GM12878 (cell line): ENCODE data around the gene SNX19. TPM values are rescaled to one million over a fixed set of nuclear protein-coding genes. Genes with fewer than 3 reads are reported as not detected.

ENCODE experiments used
- ATAC-seq: fragments of 200-7000 bp; cut with Tn5 transposase; 3 replicates; pipeline ENCODE4 v1.9.1; 2020; ENCODE audit warnings: mild to moderate bottlenecking, moderate library complexity
- BruUV-seq: library from RNA; stranded (reverse); fragments of 400-500 nt; replicated peaks from 2 replicates; lab custom pipeline; 2021; lab: Mats Ljungman, UMichigan
- CTCF ChIA-PET: fragments of 300-600 bp; sonication (Branson Sonifier 250); formaldehyde crosslinking; extraction: SDS; loops from one replicate; lab custom pipeline; 2021; ENCODE audit warnings: inconsistent platforms; lab: Yijun Ruan, JAX
- POLR2A ChIA-PET: fragments of 350-600 bp; formaldehyde crosslinking; extraction: SDS; loops from one replicate; lab custom pipeline; 2021; ENCODE audit warnings: inconsistent platforms; lab: Charles Lee
- RAD21 ChIA-PET: fragments of 300-600 bp; sonication (Branson Sonifier 250); formaldehyde crosslinking; loops from one replicate; lab custom pipeline; 2023; ENCODE audit warnings: antibody characterized with exemption; ENCODE audit not compliant: unreplicated experiment; lab: Charles Lee
- SMC1A ChIA-PET: fragments of 300-600 bp; sonication (Branson Sonifier 250); formaldehyde crosslinking; loops from one replicate; lab custom pipeline; 2023; ENCODE audit not compliant: unreplicated experiment, uncharacterized antibody; lab: Charles Lee
- DNase-seq: peaks from one replicate; pipeline ENCODE4 v3.0.0-alpha.2; 2011; ENCODE audit warnings: low read depth, low spot score
- FAIRE-seq: peaks from 3 replicates; lab custom pipeline; 2011; peaks lifted over from hg19 to GRCh38; lab: Jason Lieb, UNC
- H2AFZ ChIP-seq: 2 replicates; pipeline ENCODE4 v1.6.0; 2011; ENCODE audit warnings: low read depth, low read length, control low read depth; ENCODE audit not compliant: control insufficient read depth
- H3K27ac ChIP-seq: 2 replicates; pipeline ENCODE4 v1.5.1; 2011; ENCODE audit warnings: control low read depth; ENCODE audit not compliant: control insufficient read depth, insufficient read depth
- H3K27me3 ChIP-seq, 2 experiments: replicated peaks in 1 of 2; 2 replicates each; pipeline versions ENCODE4 v1.6.0 to v1.6.1; 2011; ENCODE audit warnings: low read length in 1 of 2; ENCODE audit not compliant: control insufficient read depth in 2 of 2, insufficient read depth in 2 of 2
- H3K36me3 ChIP-seq, 2 experiments: 2 replicates each; pipeline ENCODE4 v1.5.1; 2011; ENCODE audit warnings: low read length in 1 of 2; ENCODE audit not compliant: control insufficient read depth in 2 of 2, insufficient read depth in 2 of 2
- H3K4me1 ChIP-seq: 2 replicates; pipeline ENCODE4 v1.6.1; 2011; ENCODE audit warnings: mild to moderate bottlenecking, low read length, moderate library complexity, mixed read lengths; ENCODE audit not compliant: control insufficient read depth, insufficient read depth
- H3K4me2 ChIP-seq: 2 replicates; pipeline ENCODE4 v1.6.0; 2011; ENCODE audit warnings: control low read depth; ENCODE audit not compliant: control insufficient read depth, insufficient read depth
- H3K4me3 ChIP-seq: fragments of 200-600 bp; sonication (generic); 2 replicates; pipeline ENCODE4 v1.5.1; 2016
- H3K79me2 ChIP-seq: 2 replicates; pipeline ENCODE4 v1.6.0; 2011; ENCODE audit warnings: low read length; ENCODE audit not compliant: control insufficient read depth, insufficient read depth
- H3K9ac ChIP-seq: 2 replicates; pipeline ENCODE4 v1.8.0; 2011; ENCODE audit warnings: low read length, control low read depth, mixed read lengths; ENCODE audit not compliant: control insufficient read depth, insufficient read depth
- H3K9me3 ChIP-seq: replicated peaks from 3 replicates; pipeline ENCODE4 v1.5.1; 2011; ENCODE audit warnings: mild to moderate bottlenecking, low read length; ENCODE audit not compliant: control insufficient read depth, insufficient read depth
- H4K20me1 ChIP-seq: 2 replicates; pipeline ENCODE4 v1.6.0; 2011; ENCODE audit not compliant: control insufficient read depth, insufficient read depth
- FOXM1 ChIP-seq: IDR thresholded peaks from 2 replicates; pipeline ENCODE4 v1.6.1; 2012; ENCODE audit warnings: low read depth, mild to moderate bottlenecking, inconsistent platforms, low read length, moderate library complexity
- JUNB ChIP-seq: IDR thresholded peaks from 2 replicates; pipeline ENCODE4 v1.6.1; 2016; ENCODE audit warnings: antibody characterized with exemption, mild to moderate bottlenecking
- MXI1 ChIP-seq: fragments of 150-350 bp; IDR thresholded peaks from 2 replicates; pipeline ENCODE4 v1.6.1; 2011; ENCODE audit warnings: low read depth, mild to moderate bottlenecking, inconsistent platforms, low read length, improper control_type of control experiment
- NFIC ChIP-seq: IDR thresholded peaks from 2 replicates; pipeline ENCODE4 v1.6.1; 2012; ENCODE audit warnings: low read depth, mild to moderate bottlenecking, inconsistent platforms, low read length, moderate library complexity
- POLR2AphosphoS2 ChIP-seq: IDR thresholded peaks from 2 replicates; pipeline ENCODE4 v1.6.1; 2011; ENCODE audit warnings: low read depth, mild to moderate bottlenecking, low read length, improper control_type of control experiment, moderate library complexity
- RAD21 ChIP-seq: IDR thresholded peaks from 2 replicates; pipeline ENCODE4 v1.6.1; 2011; ENCODE audit warnings: mild to moderate bottlenecking, low read depth, low read length, moderate library complexity; ENCODE audit not compliant: insufficient read depth
- RUNX3 ChIP-seq: IDR thresholded peaks from 2 replicates; pipeline ENCODE4 v1.6.1; 2012; ENCODE audit warnings: low read length, inconsistent platforms
- WGBS: methylation state at CpG from one replicate; pipeline ENCODE4 v1.1.6; 2016; ENCODE audit warnings: low lambda C conversion rate; ENCODE audit not compliant: insufficient replicate concordance, insufficient coverage; ENCODE audit errors: missing lambda C conversion rate; 5-methylcytosine and 5-hydroxymethylcytosine counted together
- in situ Hi-C: fragments of 300-500 bp; cut with MboI; formaldehyde crosslinking; loops from 9 replicates; pipeline ENCODE4 v1.14.3; 2018; ENCODE audit warnings: mixed read lengths
- intact Hi-C: fragments of 100-400 bp; cut with micrococcal nuclease; formaldehyde crosslinking; loops from one replicate; pipeline ENCODE4 v1.14.2; 2022; ENCODE audit not compliant: unreplicated experiment
- polyA plus RNA-seq, 11 experiments: library from polyadenylated mRNA; depleted of rRNA in 4 of 11; unstranded in 6 of 11; stranded (reverse) in 5 of 11; fragments of >200 nt; fragmentation: Nextera tagmentation in 4 of 11; fragmentation: Illumina TruSeq in 1 of 11; extraction: Ambion mirVana in 4 of 11; extraction: Trizol in 1 of 11; gene quantifications; 1 replicate in 1 of 11; 2 replicates in 10 of 11; pipeline versions ENCODE4 v1.2.1 to v1.2.3, GENCODE V29; 2011 to 2016; ENCODE audit warnings: inconsistent platforms in 2 of 11, missing spikeins in 2 of 11, low read depth in 1 of 11
- total RNA-seq, 4 experiments: library from RNA; depleted of rRNA in 3 of 4; stranded (reverse); fragments of >200 nt in 3 of 4; fragmentation: Illumina TruSeq in 1 of 4; extraction: Trizol in 1 of 4; gene quantifications; 2 replicates each; pipeline versions ENCODE4 v1.2.1 to v1.2.3, GENCODE V29; 2013 to 2021
- TF ChIP-seq, protein P1 (sequence below): fragments of 450-650 bp; formaldehyde crosslinking; IDR thresholded peaks from 2 replicates; pipeline ENCODE4 v1.5.0; 2022; ENCODE audit warnings: mild to moderate bottlenecking, missing genetic modification characterization
- TF ChIP-seq, protein P2 (sequence below): fragments of 450-650 bp; IDR thresholded peaks from 2 replicates; pipeline ENCODE4 v1.6.1; 2017; ENCODE audit warnings: low read depth, mild to moderate bottlenecking, moderate library complexity

Gene SNX19
- total and polyA plus RNA-seq, 10 of the 15 experiments (the other 5 are each of a cell fraction or from before 2014, with no cell fraction given) = 3.0 to 46.9 (median 30.4) TPM

- TF ChIP-seq, protein P1, sequence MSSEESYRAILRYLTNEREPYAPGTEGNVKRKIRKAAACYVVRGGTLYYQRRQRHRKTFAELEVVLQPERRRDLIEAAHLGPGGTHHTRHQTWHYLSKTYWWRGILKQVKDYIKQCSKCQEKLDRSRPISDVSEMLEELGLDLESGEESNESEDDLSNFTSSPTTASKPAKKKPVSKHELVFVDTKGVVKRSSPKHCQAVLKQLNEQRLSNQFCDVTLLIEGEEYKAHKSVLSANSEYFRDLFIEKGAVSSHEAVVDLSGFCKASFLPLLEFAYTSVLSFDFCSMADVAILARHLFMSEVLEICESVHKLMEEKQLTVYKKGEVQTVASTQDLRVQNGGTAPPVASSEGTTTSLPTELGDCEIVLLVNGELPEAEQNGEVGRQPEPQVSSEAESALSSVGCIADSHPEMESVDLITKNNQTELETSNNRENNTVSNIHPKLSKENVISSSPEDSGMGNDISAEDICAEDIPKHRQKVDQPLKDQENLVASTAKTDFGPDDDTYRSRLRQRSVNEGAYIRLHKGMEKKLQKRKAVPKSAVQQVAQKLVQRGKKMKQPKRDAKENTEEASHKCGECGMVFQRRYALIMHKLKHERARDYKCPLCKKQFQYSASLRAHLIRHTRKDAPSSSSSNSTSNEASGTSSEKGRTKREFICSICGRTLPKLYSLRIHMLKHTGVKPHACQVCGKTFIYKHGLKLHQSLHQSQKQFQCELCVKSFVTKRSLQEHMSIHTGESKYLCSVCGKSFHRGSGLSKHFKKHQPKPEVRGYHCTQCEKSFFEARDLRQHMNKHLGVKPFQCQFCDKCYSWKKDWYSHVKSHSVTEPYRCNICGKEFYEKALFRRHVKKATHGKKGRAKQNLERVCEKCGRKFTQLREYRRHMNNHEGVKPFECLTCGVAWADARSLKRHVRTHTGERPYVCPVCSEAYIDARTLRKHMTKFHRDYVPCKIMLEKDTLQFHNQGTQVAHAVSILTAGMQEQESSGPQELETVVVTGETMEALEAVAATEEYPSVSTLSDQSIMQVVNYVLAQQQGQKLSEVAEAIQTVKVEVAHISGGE = no peak
- TF ChIP-seq RUNX3 = peak; percentile 34; the same call in 1 of the 2 replicates
- TF ChIP-seq MXI1 = no peak
- TF ChIP-seq POLR2AphosphoS2 = no peak
Observed at GRCh38 chr11:130882138-130882551, 34.1 kb downstream of the SNX19 start (continued).

GRCh38 chr11:130881475-130882137 is 34.7 kb downstream of the SNX19 start:
- Histone ChIP-seq H3K36me3 (peaks cover 4 to 29% of the 10 kb centered on the region in 2 experiments), H3K79me2 (no peaks in the 10 kb centered on the region), H4K20me1 (no peaks in the 10 kb centered on the region), H3K9ac (no peak overlapping the region), H2AFZ (no peak overlapping the region), H3K4me2 (no peak overlapping the region), H3K4me1 (no peaks in the 10 kb centered on the region), H3K27ac (peak overlapping the region; percentile 8; the same call in 1 of the 2 replicates), H3K4me3 (no peak overlapping the region), H3K9me3 (no peaks in the 10 kb centered on the region), H3K27me3 (no peaks in the 10 kb centered on the region)
- intact Hi-C loops (no loop called here), in situ Hi-C loops (no loop called here)
- 60% methylated on average over 7 of the region's 7 CpGs for WGBS
- FAIRE-seq (no peak), ATAC-seq (no peak), DNase-seq (no peak)
- TF ChIP-seq, protein P2, sequence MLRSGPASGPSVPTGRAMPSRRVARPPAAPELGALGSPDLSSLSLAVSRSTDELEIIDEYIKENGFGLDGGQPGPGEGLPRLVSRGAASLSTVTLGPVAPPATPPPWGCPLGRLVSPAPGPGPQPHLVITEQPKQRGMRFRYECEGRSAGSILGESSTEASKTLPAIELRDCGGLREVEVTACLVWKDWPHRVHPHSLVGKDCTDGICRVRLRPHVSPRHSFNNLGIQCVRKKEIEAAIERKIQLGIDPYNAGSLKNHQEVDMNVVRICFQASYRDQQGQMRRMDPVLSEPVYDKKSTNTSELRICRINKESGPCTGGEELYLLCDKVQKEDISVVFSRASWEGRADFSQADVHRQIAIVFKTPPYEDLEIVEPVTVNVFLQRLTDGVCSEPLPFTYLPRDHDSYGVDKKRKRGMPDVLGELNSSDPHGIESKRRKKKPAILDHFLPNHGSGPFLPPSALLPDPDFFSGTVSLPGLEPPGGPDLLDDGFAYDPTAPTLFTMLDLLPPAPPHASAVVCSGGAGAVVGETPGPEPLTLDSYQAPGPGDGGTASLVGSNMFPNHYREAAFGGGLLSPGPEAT = no peak
- TF ChIP-seq NFIC = peak; percentile 62; the same call in 1 of the 2 replicates
- TF ChIP-seq JUNB = peak; percentile 56; the same call in 1 of the 2 replicates
- no peak for TF ChIP-seq RAD21
- peak; percentile 53; the same call in 1 of the 2 replicates for TF ChIP-seq FOXM1
- no TSS peak for BruUV-seq
- ChIA-PET SMC1A (interaction anchor here (0.5 to 1.0 kb wide), 2 partner anchors 13 to 487 kb away, joined by 3 read pairs; no protein-coding TSS in a partner anchor), RAD21 (interaction anchor here (1.3 kb wide), 1 partner anchor 17 kb away, joined by 4 read pairs; no protein-coding TSS in a partner anchor), POLR2A (no interaction called here), CTCF (interaction anchor here (0.8 to 4.8 kb wide), 4 partner anchors 13 to 447 kb away, joined by 3 to 19 read pairs (median 5); no protein-coding TSS in a partner anchor)
